Peyer's patch (tissue), 4 donors: ENCODE measurements around the gene WHRN. TPM values are rescaled to one million over a fixed set of nuclear protein-coding genes. Genes with fewer than 3 reads are reported as not detected.

Source experiments
- DNase-seq, 3 donors: peaks; one replicate each; pipeline ENCODE4 v3.0.0-alpha.2; 2017 to 2019
- H3K27ac ChIP-seq, 4 donors: fragments of 200-600 bp; sonication (generic); one replicate each; pipeline ENCODE4 v1.5.1; 2016 to 2019
- H3K27me3 ChIP-seq, 2 donors: fragments of 200-600 bp; sonication (generic); one replicate each; pipeline ENCODE4 v1.5.1; 2019
- H3K36me3 ChIP-seq, 3 donors: fragments of 200-600 bp; sonication (generic); one replicate each; pipeline ENCODE4 v1.5.1; 2016 to 2019
- H3K4me1 ChIP-seq, 4 donors: fragments of 200-600 bp; sonication (generic); one replicate each; pipeline ENCODE4 v1.5.1; 2016 to 2019
- H3K4me3 ChIP-seq, 4 donors: fragments of 200-600 bp; sonication (generic); 1 replicate in 3 of 4; 2 replicates in 1 of 4; pipeline ENCODE4 v1.5.1; 2016 to 2019; ENCODE audit warnings: mild to moderate bottlenecking in 1 of 4
- H3K9me3 ChIP-seq, 4 donors: fragments of 200-600 bp; sonication (generic); one replicate each; pipeline ENCODE4 v1.5.1; 2016 to 2019; ENCODE audit warnings: mild to moderate bottlenecking in 1 of 4
- POLR2A ChIP-seq, 2 donors: fragments of 450-650 bp; IDR thresholded peaks; one replicate each; pipeline ENCODE4 v1.5.1; 2017; ENCODE audit warnings: antibody characterized with exemption in 2 of 2, mild to moderate bottlenecking in 2 of 2, moderate library complexity in 2 of 2
- total RNA-seq, 4 donors: library from RNA; depleted of rRNA; stranded (reverse); fragments of >200 nt; gene quantifications; one replicate each; pipeline ENCODE4 v1.1.0, GENCODE V29; 2016
- TF ChIP-seq, protein P1 (sequence below), 6 experiments: fragments of 450-650 bp in 4 of 6; fragments of 200-600 bp in 2 of 6; sonication (generic) in 1 of 6; IDR thresholded peaks; one replicate each; pipeline ENCODE4 v1.5.1; 2017 to 2019; ENCODE audit warnings: antibody characterized with exemption in 6 of 6, mild to moderate bottlenecking in 3 of 6, moderate library complexity in 1 of 6

Gene WHRN
- total RNA-seq, 4 donors from 2014 or later = 10.7 to 35.5 (median 15.3) TPM

DNA sequence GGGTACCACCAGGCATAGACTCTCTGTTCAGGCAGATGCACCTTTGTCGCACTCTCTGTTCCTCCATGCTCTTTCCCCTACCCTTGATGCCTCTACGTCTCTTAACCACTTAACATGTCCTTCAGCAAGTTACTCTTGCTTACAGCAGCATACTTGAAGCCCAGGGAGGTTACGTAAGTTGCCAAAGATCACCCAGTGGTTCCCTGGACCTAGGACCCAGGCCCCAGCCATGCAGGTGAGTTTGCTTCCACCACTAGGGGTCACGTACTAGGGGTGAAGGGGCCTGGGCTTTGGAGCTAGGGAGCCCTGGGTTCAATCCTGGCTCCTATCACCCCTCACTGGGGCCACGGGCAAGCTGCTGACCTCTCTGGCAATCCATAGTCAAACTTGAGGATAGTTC lies 126.4 kb downstream of the WHRN start:
- Histone ChIP-seq H3K27me3 (no peaks in the 10 kb centered on the region), H3K4me3 (no peak overlapping the region), H3K4me1 (peaks cover 0 to 43% (median 27%) of the 10 kb centered on the region in 4 donors), H3K27ac (peak overlapping the region in 1 of 4 donors; percentile 52), H3K36me3 (peaks cover 0 to 52% (median 5%) of the 10 kb centered on the region in 3 donors), H3K9me3 (no peaks in the 10 kb centered on the region)
- TF ChIP-seq POLR2A (IDR thresholded peaks at IDR 0.05) = no peak
- no peak for DNase-seq

DNA sequence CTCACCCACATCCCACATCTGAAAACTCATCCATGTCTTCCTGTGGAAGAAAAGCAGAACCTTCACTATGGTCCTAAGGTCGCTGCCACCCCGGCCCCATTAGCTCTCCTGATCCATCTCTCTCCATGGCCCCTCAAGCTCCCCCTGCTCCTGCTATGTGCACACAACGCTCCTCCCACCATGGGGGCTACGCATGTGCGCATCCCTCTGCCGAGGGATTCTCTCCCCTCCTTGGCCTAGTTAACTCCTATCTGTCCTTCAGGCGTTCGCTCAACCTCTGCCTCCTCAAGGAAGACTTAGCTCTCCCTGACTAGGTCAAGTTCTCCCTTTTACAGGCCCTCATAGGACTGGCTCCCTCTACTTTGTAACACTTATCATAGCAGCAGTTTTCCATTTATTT lies 127.3 kb downstream of the WHRN start:
- Histone ChIP-seq H3K4me1 (peaks cover 0 to 43% (median 24%) of the 10 kb centered on the region in 4 donors), H3K36me3 (peaks cover 0 to 60% (median 5%) of the 10 kb centered on the region in 3 donors), H3K4me3 (no peak overlapping the region), H3K9me3 (no peaks in the 10 kb centered on the region), H3K27ac (peak overlapping the region in 2 of 4 donors; percentile 0 to 94), H3K27me3 (no peaks in the 10 kb centered on the region)
- peak in 1 of 3 donors; percentile 40 for DNase-seq
- no peak for TF ChIP-seq POLR2A (IDR thresholded peaks at IDR 0.05)
- TF ChIP-seq, protein P1, sequence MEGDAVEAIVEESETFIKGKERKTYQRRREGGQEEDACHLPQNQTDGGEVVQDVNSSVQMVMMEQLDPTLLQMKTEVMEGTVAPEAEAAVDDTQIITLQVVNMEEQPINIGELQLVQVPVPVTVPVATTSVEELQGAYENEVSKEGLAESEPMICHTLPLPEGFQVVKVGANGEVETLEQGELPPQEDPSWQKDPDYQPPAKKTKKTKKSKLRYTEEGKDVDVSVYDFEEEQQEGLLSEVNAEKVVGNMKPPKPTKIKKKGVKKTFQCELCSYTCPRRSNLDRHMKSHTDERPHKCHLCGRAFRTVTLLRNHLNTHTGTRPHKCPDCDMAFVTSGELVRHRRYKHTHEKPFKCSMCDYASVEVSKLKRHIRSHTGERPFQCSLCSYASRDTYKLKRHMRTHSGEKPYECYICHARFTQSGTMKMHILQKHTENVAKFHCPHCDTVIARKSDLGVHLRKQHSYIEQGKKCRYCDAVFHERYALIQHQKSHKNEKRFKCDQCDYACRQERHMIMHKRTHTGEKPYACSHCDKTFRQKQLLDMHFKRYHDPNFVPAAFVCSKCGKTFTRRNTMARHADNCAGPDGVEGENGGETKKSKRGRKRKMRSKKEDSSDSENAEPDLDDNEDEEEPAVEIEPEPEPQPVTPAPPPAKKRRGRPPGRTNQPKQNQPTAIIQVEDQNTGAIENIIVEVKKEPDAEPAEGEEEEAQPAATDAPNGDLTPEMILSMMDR (IDR thresholded peaks at IDR 0.05) = no peak

DNA sequence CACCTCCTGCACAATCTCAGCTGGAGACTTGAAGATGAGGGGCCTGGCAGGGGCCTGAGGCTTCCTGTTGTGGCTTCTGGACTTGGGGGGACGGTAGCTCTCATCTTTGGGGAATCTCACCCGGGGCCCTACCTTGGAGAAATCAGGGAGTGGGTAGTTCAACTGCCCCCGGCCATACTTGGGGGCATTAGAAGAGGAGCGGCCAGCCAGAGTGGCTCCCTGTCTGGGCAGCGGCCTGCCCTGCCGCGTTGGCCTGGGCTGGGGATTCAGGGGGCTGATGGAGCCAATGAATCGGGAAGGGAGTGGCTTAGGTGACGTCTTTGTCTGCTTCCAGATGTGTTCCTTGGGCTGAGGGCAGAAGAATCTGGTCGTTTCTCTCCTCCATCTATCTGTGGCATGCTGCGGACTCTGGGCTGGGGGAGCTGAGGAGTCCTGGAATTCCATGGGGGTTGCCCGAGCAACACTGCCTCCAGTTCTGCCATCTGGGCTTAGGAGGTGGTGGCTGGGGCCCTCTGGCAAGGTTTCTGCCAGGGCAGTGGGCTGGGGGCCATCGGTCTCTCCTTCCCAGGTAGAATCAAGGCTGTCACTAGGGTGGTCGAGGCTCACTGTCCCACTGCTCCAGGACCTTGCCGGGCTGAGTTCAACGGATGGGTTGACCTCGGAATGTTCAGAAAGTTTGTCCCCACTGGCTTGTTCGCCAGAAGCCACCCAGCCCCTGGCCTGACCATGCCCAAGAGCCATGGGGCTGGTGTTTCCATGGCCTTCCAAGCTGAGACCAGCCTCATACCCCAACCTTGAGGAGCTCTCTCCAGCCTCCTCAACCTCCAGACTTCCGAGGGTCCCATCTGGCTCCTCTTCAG lies 128.5 kb downstream of the WHRN start:
- Histone ChIP-seq H3K36me3 (peaks cover 0 to 67% (median 5%) of the 10 kb centered on the region in 3 donors), H3K27ac (peak overlapping the region in 3 of 4 donors; percentile 32 to 94 (median 42))

DNA sequence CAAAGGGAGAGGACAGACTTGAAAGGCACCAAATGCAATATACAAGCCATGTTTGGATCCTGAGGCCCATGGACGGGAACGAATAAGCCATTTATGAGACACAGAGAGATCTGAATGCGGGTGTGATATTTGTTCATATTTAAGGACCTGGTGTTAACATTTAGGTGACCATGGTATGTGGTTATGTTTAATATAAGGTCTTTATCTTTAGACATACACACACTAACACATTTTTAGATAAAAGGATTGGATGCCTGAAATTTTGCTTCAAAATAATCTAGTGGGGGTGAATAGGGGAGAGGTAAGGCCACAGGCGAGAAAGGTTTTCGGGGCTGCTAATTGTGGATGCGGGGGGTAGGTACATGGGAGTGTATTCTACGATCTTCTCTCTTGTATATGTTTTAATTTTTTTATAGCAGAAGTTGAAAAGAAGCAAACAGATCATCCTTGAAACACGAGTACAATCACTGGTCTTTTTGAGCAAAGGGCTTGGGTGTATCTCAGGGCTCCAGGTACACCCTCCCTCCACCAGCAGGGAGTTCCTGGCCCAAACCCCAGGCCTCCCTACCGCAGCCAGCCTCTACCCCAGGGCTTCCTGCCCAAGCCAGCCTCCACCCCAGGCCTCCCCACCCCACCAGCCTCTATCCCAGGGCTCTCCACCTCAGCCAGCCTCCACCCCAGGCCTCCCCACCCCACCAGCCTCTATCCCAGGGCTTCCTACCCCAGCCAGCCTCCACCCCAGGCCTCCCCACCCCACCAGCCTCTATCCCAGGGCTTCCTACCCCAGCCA lies 129.7 kb downstream of the WHRN start:
- Histone ChIP-seq H3K9me3 (no peaks in the 10 kb centered on the region), H3K36me3 (peaks cover 0 to 60% (median 5%) of the 10 kb centered on the region in 3 donors), H3K27ac (peak overlapping the region in 3 of 4 donors; percentile 15 to 94 (median 42)), H3K27me3 (no peaks in the 10 kb centered on the region), H3K4me3 (no peak overlapping the region), H3K4me1 (peaks cover 0 to 52% (median 27%) of the 10 kb centered on the region in 4 donors)
- DNase-seq = peak in 1 of 3 donors; percentile 24
- TF ChIP-seq, protein P1 (IDR thresholded peaks at IDR 0.05) = no peak
- no peak for TF ChIP-seq POLR2A (IDR thresholded peaks at IDR 0.05)

More for the DNA sequence above, 128.5 kb downstream of the WHRN start:
- Histone ChIP-seq H3K9me3 (no peaks in the 10 kb centered on the region), H3K27me3 (no peaks in the 10 kb centered on the region), H3K4me3 (no peak overlapping the region), H3K4me1 (peaks cover 0 to 40% (median 20%) of the 10 kb centered on the region in 4 donors)
- peak in 1 of 3 donors; percentile 40 for DNase-seq
- no peak for TF ChIP-seq POLR2A (IDR thresholded peaks at IDR 0.05)
- TF ChIP-seq, protein P1 (IDR thresholded peaks at IDR 0.05) = no peak

DNA sequence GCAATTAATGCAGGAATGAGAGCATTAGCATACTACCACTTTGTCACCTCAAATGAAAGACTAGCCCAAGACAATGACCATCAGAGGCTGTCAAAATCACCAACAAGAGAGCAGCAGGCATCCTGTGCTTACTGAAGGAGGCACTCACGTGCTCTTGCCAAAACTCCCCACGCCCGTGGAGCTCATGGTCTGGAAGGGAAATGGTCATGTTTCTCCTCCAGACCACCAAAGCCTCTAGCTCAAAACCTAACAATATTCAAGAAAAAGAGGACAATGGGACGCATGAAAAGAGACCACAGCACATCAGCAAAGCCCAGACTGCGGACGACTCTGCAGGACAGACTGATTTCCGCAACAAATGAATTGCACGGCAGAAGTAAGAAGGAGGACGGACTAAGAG lies 130.3 kb downstream of the WHRN start:
- H3K27me3 ChIP-seq = no peaks in the 10 kb centered on the region
- no peak overlapping the region for H3K4me3 ChIP-seq
- TF ChIP-seq POLR2A (IDR thresholded peaks at IDR 0.05) = no peak
- TF ChIP-seq, protein P1 (IDR thresholded peaks at IDR 0.05) = no peak
- H3K36me3 ChIP-seq = peaks cover 0 to 55% (median 5%) of the 10 kb centered on the region in 3 donors
- H3K4me1 ChIP-seq = peaks cover 0 to 52% (median 31%) of the 10 kb centered on the region in 4 donors
- peak in 1 of 3 donors; percentile 23 for DNase-seq
- no peaks in the 10 kb centered on the region for H3K9me3 ChIP-seq
- H3K27ac ChIP-seq = peak overlapping the region in 1 of 4 donors; percentile 94
